NOMO-1 treated with dmso at 0.1 percent for 144 hours (cell line): ENCODE data around the gene MAD1L1.
"Not testable (repeated sequence)": the region's sequence is repeated elsewhere in the genome, so short reads cannot be mapped to it uniquely, and the experiment has no call there.

Experiments
- DNase-seq: peaks from one replicate; lab custom pipeline; 2025; ENCODE audit not compliant: unreplicated experiment; lab: John Stamatoyannopoulos, UW

Gene MAD1L1

DNA sequence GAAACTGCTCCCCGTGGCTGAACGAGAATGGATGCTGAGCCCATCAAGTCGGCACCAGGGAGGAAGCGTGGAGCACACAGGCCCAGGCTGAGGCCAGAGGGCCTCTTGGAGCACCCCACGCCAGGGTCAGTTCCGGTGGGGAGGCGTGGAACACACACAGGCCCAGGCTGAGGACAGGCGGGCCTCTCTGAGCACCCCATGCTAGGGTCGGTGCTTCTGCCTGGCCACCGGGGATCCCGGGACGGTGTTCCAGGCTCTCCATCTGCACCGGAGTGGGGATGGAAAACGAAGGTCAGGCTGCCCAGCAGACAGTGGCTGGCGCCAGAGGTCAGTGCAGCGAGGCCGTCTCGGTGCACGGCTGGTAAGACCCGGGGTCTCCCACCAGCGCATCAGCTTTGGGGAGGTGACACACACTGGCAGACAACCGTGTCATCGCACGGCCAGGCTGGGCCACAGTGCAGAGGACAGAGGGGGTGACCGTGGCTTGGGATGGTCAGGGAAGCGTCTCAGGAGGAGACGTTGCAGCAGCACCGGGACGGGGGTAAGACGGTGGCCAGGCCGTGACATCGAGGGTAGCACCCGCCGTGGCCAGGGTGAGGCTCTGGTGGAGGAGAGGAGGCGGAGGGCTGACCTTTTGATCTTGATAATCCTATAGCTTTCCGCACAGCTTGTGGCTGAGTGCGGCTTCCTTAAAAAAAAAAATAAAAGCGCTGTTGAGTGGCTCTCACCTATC is 358.7 kb downstream of the MAD1L1 start:
- no peak for DNase-seq

DNA sequence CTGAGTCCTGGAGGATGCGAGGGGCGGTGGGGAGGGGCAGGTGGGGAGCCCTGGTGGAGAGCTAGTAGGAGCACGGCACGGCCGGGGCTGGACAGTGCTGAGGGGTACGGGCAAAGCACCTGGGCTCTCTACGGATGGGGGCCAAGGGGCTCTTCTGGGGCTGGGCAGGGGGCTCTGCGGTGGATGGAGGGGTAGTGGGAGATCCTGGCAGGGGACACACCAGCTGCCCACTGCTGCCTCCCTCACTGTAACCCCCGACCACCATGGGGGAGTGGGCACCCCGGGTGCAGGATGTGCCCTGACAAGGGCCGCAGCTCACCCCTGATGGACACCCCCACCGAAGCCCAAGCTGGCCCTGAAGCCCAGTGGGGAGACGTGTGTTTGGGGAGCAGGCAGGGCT is 359.3 kb downstream of the MAD1L1 start:
- no peak for DNase-seq

DNA sequence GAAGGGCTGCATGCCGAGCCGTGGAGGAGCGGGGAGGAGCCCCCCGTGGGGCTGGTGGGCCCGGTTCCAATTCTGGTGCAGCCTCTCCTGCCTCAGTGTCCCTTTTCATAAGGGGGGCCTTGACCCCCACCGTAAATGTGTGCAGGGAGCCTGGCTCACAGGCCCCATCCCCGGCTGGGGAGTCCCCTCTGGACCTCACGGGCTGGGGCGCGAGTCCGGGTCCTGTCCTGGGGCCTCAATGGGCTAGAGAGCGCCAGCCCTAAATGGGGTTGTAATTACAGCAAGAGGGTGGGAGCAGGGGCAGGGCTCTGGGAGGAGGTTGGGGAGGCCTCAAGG is 359.7 kb downstream of the MAD1L1 start:
- no peak for DNase-seq

DNA sequence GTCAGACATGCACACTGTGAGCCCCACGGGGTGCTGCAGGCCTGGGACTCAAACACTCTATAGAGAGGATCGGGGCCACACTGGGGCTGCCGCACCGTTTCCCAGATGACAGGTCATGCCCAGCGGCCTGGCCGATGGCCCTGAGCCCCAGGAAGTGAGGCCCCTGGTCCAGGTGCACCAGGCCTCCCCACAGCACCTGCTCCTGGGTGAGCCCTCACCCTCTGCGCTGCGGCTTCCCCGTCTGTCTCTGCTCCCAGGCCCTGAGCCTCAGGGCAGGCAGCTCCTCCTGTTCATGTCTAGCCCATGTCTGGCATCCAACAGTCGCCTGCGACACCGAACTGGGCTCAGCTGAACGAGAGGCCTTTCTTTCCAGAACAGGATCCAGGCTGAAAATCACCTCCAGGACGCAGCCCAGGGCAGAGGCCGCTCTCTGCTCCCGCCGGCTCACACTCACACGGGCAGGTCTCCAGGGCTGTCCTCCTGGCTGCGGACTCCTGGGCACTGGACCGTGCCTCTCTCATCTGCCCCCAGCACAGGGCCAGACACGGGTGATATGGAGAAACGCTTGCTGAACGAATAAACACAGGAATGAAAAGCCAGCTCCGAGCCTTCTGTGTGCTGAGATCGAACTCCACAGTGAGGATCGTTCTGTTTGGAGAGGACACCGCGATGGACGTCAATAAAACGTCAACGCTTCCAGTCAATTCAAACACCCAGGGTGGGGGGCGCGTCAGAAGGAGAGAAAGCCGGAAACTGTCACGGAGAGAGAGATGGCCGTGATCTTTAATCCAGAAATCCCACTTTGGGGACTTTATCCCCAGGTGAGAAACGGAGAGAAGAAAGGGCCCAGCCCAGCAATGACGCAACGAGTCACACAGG is 360.3 kb downstream of the MAD1L1 start:
- no peak for DNase-seq

- DNase-seq = no peak
Observed at GRCh38 chr7:1869452-1870130, 363.2 kb downstream of the MAD1L1 start.

DNA sequence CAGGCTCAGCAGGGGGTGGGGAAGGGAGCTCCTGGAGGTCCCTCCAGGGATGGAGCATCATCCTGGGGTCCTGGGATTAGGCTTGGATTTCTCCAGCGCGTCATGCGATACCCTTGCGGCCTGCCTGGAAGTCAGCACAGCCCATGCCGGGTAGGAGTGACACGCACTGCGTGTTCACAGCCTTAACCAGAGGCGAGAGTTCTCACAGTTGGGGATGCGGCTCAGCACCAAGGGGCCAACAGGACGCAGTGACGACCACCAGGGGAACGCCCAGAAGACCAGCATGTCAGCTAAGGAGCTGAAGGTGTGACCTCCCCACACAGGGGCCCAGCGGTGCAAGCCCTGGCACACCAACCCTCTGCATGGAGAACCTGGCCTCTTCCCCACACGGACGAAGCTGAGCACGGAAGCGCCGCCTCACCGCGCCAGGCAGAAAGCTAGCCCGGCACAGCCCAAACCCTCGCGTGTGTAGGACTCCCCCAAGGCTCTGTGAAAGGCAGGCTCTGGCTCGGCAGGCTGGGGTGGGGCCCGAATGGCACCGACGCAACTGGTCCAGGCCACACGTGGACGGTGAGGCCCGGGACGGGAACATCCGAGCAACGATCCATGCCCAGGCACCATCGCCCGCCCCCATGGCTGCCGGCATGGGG is 364.1 kb downstream of the MAD1L1 start:
- no peak for DNase-seq

GRCh38 chr7:1867370-1868260 is 365.1 kb downstream of the MAD1L1 start:
- no peak for DNase-seq

GRCh38 chr7:1866601-1867000 is 366.1 kb downstream of the MAD1L1 start:
- DNase-seq = no peak

- no peak for DNase-seq
Observed at GRCh38 chr7:1865571-1866255, 367.0 kb downstream of the MAD1L1 start.

- DNase-seq = no peak
Observed at GRCh38 chr7:1865000-1865555, 367.7 kb downstream of the MAD1L1 start.

GRCh38 chr7:1864161-1864940 is 368.4 kb downstream of the MAD1L1 start:
- DNase-seq = no peak

DNA sequence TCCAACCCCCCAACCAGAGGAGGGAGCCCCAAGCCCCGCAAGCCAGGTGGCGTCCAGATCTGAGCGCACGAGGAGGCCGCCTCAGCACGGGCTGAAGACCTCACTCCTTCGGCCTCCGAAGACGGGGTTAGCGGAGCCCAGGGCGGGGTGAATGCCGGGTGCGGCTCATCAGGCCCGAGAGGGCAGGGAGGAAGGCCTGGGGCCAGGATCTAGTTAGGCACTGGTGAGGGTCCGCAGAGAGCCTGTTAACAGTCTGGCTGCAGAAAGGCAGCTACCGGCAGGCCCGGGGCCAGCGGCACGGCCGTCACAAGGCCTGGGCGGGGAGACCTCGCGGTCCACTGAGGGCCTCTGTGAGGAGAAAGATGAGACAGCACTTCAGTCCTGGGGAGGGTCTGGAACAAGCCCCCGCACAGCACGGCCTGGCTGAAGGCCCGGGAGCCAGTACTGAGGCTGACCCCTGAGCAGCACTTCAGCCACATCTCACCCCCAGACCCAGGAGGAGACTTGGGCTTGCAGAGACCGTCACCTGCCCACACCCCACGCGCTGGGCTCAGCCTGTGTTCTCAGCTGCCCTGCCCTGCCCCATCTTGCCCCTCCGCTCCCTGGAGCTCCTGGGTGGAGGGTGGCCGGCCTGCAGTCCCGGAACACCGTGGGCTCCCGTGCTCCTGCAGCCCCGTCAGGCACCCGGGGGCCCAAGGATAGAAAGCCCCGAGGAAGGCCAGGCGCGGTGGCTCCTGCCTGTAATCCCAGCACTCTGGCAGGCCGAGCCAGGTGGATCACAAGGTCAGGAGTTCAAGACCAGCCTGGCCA is 369.4 kb downstream of the MAD1L1 start:
- no peak for DNase-seq

- no peak for DNase-seq
Observed at GRCh38 chr7:1862560-1862959, 370.2 kb downstream of the MAD1L1 start.

DNA sequence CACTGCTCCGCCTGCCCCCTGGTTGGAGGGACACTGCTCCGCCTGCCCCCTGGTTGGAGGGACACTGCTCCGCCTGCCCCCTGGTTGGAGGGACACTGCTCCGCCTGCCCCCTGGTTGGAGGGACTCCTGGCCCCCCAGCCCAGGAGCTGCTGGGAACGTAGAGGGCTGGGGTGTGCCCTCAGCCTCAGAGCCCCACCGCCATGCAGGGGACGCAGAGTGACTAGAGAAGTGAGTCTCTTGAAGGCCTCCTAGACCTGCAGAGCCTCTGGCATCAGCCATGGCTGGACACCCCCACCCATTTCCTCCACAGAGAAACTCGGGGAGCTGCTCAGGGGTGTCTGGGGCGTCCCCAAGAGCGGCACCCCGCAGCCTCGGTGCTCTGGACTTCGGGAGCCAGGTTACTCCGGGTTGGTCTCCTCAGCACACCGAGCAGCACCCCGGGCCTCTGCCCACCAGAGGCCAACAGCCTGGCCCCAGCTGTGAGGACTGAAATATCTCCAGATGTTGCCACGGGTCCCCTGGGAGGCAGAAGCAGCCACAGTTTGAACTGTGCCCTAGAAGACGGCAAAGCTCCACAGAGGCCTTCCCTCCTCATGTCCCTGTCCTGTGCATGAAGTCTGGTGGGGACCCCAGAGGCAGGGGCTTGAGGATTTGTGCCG is 370.8 kb downstream of the MAD1L1 start:
- no peak for DNase-seq

- not testable (repeated sequence) for DNase-seq
Observed at GRCh38 chr7:1860881-1861798, 371.6 kb downstream of the MAD1L1 start.
